GM06990 (cell line): ENCODE measurements around the gene YTHDF2.

Experiments used
- DNase-seq: peaks from one replicate; pipeline ENCODE4 v3.0.0-alpha.2; 2011; ENCODE audit not compliant: insufficient read length; ENCODE audit errors: extremely low read depth
- H3K27me3 ChIP-seq: replicated peaks from 2 replicates; pipeline ENCODE4 v1.6.0; 2011; ENCODE audit warnings: low read length; ENCODE audit not compliant: control insufficient read depth, insufficient read depth
- H3K36me3 ChIP-seq: 2 replicates; pipeline ENCODE4 v1.5.1; 2011; ENCODE audit warnings: low read length; ENCODE audit not compliant: control insufficient read depth, insufficient read depth
- H3K4me3 ChIP-seq: replicated peaks from 2 replicates; pipeline ENCODE4 v1.5.1; 2011; ENCODE audit warnings: low read depth, mild to moderate bottlenecking, control low read depth, low read length
- CTCF ChIP-seq: IDR thresholded peaks from 2 replicates; pipeline ENCODE4 v1.5.1; 2011; ENCODE audit warnings: low read length, control low read depth, mild to moderate bottlenecking, inconsistent platforms; ENCODE audit not compliant: insufficient read depth, poor library complexity, severe bottlenecking

YTHDF2 gene

DNA sequence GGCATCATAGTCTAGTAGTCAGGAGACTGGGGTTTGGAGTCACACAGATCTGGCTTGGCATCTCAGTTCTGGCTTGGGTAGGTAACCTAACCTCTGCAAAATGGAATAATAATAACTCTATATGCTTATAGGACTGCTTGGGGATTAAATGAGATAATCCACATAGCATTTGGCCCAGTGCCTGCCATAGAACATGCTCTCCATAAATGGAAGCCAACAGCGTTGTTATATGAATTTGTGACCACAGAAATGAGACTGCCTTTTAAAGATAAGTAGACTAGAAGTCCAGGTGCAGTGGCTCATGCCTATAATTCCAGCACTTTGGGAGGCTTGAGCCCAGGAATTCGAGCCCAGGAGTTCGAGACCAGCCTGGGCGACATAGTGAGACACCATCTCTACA, 71.2 kb downstream of the YTHDF2 start:
- peaks cover 2% of the 10 kb centered on the region; the same call in 1 of the 2 replicates for H3K27me3 ChIP-seq
- DNase-seq: no peak
- H3K4me3 ChIP-seq: no peak overlapping the region
- no peak for TF ChIP-seq CTCF
- no peaks in the 10 kb centered on the region for H3K36me3 ChIP-seq

- no peak for TF ChIP-seq CTCF
- Histone ChIP-seq H3K36me3 (no peaks in the 10 kb centered on the region), H3K27me3 (peaks cover 2% of the 10 kb centered on the region; the same call in 1 of the 2 replicates), H3K4me3 (no peak overlapping the region)
- no peak for DNase-seq
Observed at GRCh38 chr1:28811369-28811765, 74.6 kb downstream of the YTHDF2 start.

- no peaks in the 10 kb centered on the region for H3K36me3 ChIP-seq
- DNase-seq: peak; percentile 25
- no peak within 1 kb of the TSS for H3K4me3 ChIP-seq
- peaks cover 2% of the 10 kb centered on the region; the same call in 1 of the 2 replicates for H3K27me3 ChIP-seq
- TF ChIP-seq CTCF: no peak
Observed at GRCh38 chr1:28811766-28812668, 75.3 kb downstream of the YTHDF2 start, which contains the start of gene OPRD1. OPRD1 (plus strand) TSS chr1:28812170; CDS start chr1:28812384, 214 bp downstream.

DNA sequence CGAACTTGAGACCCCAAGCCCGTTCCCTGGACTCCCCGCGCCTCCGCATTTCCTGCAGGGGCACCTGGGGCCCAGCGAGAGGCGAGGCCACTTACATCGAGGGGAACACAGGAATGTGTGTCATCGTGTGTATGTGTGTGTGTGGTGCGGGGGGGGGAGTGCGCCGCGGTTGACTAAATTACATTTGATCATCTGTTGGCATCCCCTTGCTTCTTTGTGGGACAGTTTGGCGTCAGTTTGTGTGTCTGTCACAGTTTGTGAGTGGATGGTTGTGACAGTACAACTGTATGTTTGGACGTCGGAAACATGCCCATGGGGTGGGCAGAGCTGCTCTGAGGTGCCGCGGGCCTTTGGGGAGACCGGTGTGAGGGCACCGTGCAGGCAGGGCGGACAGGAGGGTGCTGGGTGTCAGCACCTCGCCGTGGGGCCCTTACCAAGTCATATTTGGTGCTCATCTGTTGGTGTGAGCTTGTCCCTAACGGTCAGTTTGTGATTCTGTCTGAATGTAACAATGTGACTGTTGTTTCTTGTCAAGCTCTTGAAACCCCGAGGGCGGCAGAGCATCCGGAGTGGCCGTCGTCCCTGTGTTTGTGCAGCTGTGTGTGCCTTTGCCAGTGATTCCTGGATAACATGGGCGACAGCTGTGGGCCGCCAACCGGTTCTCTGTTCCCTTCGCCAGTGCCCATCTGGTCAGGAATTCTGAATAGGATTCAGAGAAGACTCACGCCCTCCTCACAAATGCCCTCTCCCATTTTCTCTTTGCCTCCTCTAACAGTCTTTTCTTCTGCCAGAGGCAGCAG, 76.1 kb downstream of the YTHDF2 start:
- Histone ChIP-seq H3K27me3 (peaks cover under 1% of the 10 kb centered on the region; the same call in 1 of the 2 replicates), H3K4me3 (no peak overlapping the region), H3K36me3 (no peaks in the 10 kb centered on the region)
- DNase-seq: no peak
- TF ChIP-seq CTCF: no peak

DNA sequence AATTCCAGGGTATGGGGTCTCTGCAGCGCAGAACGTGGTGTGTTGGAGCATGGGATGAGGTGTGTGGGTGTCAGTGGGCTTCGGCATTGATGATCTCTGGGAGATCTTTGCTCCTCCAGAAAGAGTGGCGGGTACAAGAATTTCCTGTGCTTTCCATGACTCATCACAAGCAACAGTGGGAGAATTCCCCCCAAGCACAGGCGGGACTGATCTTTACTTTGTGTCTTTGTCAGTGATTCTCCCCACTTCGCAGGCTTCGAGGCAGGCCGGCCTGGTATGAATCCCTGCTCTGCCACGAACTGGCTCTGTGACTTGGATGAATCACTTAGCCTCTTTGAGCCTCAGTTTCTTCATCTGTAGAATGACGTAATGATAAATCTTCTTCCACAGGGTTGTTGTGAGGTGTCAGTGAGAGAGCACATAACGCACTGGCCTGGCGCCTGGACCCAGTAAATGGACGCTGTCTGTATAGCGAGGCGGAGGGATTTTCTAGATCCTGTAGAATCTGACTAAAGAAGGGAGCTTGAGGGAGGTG, 77.3 kb downstream of the YTHDF2 start:
- Histone ChIP-seq H3K36me3 (no peaks in the 10 kb centered on the region), H3K27me3 (no peaks in the 10 kb centered on the region; the same call in 1 of the 2 replicates), H3K4me3 (no peak overlapping the region)
- no peak for TF ChIP-seq CTCF
- no peak for DNase-seq
